Stimulated activated CD4-positive, alpha-beta T cell treated with anti-CD3 and anti-CD28 coated beads, TNF-alpha, amount 100 ng/mL, for 48 hours (primary cell): Measurements from ENCODE around the gene CDC20.

Source experiments
- DNase-seq, 3 donors: peaks; one replicate each; pipeline ENCODE4 v3.0.0-alpha.2; 2020; ENCODE audit warnings: low read depth in 3 of 3

The CDC20 gene

GRCh38 chr1:43329995-43330751, 28.6 kb upstream of the CDC20 start:
- peak; percentile 55 to 66 (median 62) for DNase-seq

DNA sequence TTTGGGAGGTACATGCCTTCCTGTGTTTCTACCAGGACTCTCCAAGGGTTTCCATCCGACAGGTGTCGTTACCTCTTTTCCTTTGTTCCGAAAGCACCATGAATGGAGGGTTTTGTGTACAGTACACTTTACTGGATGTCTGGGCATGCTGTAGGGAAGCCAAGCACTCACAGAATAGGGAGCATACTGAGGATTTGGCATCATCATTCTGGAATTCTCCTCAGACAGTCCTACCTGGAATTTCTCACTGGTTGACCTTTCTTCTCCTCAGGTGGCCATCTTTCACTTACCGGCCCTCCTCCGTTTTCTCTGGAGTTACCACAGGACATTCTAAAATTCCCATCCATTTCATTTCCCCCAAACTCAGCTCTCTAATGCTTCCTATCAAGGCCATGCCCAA, 27.1 kb upstream of the CDC20 start:
- no peak for DNase-seq

GRCh38 chr1:43334453-43335205, 24.2 kb upstream of the CDC20 start:
- no peak for DNase-seq

DNA sequence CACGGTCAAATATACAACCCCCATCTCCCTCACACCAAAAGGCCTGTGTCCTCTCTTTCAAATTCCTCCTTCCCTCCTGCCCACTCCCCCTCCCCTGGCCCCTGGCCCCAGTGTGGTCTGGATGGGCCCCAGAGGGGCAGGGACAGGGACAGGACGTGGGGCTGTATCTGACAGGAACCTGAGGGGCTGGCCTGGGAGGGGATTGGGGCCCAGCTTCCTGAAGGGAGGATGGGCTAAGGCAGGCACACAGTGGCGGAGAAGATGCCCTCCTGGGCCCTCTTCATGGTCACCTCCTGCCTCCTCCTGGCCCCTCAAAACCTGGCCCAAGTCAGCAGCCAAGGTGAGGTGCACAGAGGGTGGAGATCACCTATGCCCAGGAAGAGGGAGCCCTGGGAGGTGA, 21.2 kb upstream of the CDC20 start, which contains the start of gene MPL:
Gene MPL (plus strand): TSS at position 231 of the 400 bp plus-strand sequence. CDS start 31 bp downstream, at position 262.
- no peak for DNase-seq

DNA sequence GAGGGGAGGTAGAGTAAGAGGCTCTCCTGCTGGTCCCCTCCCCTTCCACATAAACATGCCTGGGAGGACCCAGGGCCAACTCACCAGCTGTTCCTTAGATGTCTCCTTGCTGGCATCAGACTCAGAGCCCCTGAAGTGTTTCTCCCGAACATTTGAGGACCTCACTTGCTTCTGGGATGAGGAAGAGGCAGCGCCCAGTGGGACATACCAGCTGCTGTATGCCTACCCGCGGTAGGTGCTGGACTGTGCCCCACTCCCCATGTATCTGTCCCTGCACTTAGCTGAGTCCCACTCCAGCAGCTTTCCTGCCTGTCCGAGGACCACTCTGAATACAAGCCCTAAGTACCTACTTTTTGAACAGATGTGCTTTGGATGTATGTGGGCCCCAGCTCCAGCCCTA, 20.8 kb upstream of the CDC20 start:
- DNase-seq = no peak

DNA sequence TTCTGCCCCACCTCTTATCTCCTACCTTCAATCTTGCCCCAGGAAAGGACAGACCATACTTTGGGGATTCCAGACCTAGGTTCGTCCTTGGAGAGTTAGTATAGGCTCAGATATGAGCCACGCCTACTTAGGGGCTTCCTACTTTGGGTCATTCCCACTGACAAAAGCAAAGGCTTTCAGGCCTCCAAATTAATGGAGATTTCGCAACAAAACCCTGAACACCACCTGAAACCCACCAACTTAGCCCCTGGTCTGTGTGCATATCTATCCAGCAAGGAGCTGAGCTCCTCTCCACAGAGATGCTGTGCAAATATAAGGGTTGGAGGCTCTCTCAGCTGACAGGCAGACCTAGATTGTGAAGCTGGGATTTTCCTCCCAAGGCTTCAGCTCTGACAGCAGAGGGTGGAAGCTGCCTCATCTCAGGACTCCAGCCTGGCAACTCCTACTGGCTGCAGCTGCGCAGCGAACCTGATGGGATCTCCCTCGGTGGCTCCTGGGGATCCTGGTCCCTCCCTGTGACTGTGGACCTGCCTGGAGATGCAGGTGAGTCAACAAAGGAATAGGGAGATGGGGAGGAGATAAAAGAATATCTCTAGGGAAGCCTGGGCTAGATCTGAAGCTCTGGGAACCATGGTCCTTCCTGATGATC, 19.1 kb upstream of the CDC20 start:
- DNase-seq = no peak

DNA sequence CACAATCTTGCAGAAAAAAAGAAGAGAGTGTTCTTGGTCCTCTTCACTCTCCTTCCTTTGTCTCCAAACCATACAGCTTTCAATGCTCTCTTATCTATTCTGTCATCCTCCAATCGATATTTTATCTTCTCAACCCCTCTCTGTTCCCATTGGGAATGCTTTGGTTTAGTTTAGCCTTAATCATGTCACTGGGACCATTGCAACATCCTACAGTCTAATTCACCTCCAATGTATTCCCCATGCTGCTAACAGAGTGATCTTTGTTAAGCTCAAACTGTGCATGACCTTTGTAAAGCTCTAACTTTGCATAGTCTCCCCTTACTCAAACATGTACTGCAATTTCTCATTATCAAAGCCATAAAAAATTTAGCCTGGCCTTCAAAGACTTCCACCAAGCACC, 18.2 kb upstream of the CDC20 start:
- DNase-seq = no peak

DNA sequence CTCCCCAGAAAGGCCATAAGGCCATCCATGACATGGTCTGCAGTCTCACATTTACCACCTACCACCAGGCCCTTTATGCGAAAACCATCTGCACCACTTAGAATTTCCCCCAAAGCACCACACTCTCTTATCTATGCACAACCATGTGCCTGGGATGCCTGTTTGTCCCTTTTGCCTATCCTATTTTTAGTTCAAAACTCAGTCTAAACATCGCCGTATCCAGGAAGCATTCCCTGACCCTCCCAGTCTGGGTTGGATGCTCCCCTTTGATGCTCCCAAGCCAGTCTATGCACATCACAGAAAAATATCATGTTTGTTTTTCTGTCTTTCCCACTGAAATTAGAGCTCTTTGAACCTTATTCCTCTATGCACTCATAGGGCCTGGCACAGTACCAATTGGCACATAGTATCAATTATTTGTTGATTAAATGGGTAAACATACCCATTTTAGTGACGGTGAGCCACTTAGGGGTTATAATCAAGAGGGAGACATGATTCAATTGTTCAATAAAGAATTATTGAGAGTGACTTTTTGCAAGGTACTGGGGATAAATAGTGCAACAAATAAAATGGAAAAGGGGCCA, 14.4 kb upstream of the CDC20 start:
- no peak for DNase-seq

DNA sequence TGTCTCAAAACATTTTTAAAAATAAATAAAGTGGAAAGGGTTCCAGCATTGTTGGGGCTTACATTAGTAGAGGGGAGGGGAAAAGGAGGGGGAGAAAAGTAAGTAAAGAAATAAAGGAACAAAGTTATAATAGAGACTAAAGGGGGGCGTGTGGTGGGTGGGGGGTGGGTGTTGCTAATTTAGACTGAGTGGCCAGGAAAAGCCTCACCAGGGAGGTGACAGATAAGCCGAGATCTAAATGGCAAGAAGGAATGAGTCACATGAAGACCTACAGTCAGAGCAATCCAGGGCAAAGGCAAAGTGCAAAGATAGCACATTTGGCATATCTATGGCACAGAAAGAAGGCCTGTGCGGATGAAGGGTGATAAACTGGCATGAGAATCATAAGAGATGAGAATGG, 13.7 kb upstream of the CDC20 start:
- no peak for DNase-seq

DNA sequence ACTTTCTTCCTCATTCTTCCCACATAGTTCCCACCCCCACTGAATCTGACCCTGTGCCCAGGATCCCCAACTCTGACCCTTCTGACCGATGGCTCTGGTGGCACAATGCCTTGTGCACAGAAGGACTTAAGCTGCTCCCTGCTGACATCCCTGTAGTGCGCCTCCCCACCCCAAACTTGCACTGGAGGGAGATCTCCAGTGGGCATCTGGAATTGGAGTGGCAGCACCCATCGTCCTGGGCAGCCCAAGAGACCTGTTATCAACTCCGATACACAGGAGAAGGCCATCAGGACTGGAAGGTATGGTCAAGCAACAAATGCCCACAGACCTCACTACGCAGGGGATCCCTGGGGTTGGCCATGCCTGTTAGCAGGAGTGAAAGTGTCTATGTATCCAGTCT, 12.1 kb upstream of the CDC20 start:
- no peak for DNase-seq

DNA sequence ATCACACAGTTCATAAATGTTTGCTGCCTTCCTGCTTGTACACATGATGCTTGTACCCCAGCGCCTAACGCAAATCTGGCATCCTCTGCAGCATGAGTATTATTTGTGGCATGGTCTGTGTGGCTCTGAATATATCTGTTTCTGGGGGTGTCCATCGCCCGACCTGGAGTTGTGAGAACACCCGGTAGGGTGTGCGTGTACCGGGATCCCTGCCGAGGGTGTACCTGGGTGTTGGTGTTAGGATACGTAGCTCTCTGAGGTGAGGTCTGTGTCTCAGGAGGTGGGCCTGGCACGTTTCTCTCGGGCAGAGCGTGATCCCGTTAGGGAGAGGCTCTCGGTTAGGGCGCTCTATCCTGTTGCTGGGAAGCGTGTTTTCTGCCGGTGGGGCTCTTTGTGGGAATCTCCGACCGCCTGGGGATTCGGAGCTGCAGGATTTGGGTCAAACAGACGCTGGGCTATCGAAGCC, 10.4 kb upstream of the CDC20 start:
- no peak for DNase-seq

GRCh38 chr1:43348809-43349593, 9.8 kb upstream of the CDC20 start:
- DNase-seq = peak in 1 of 3 donors; percentile 51

GRCh38 chr1:43349594-43350306, 9.0 kb upstream of the CDC20 start:
- no peak for DNase-seq

DNA sequence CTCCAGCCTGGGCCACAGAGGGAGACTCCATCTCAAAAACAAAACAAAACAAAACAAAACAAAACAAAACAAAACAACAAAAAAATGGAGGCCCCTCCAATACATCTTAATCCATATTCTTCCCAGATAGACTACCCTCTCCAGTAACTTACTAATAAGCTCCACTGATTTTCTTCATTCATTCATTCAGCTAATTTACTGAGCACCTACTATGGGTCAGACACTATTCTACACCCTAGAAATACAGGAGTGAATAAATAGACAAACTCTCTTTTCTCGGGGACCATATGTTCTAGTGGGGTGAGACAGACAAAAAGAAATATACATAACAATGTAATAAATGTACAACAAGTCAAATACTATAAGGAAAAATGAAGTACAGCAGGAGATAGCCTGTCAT, 7.8 kb upstream of the CDC20 start:
- no peak for DNase-seq

DNA sequence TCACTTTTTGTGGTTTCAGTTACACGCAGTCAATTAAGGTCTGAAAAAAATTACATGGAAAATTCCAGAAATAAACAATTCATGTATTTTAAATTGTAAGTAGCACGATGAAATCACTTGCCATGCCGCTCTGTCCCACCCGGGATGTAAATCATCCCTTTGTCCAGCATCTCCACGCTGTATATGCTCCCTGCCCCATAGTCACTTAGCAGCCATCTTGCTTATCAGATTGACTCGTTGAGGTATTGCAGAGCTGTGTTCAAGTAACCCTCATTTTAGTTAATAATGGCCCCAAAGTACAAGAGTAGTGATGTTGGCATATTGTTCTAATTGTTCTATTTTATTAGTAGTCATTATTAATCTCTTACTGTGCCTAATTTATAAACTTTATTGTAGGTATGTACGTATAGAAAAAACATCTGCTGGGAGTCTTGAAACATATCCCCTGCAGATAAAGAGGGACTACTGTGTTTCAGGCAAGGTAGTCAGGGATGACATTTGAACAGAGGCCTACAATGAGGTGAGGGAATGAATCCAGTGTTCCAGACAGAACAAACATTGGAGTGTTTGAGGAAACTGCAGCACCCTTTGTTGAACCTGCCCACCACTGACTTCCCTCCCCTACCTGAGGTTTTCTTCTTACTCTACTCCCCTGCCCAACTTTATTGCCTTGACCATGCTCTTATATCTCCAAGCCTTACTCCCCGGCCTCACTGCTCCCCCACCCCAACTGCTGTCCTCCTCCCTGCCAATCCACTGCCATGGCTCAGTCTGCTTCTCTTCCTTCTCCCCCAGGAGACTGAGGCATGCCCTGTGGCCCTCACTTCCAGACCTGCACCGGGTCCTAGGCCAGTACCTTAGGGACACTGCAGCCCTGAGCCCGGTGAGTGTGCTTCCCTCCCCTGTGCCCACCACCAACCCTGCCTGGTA, 7.1 kb upstream of the CDC20 start:
- DNase-seq = no peak

GRCh38 chr1:43352351-43352705, 6.5 kb upstream of the CDC20 start:
- no peak for DNase-seq

DNA sequence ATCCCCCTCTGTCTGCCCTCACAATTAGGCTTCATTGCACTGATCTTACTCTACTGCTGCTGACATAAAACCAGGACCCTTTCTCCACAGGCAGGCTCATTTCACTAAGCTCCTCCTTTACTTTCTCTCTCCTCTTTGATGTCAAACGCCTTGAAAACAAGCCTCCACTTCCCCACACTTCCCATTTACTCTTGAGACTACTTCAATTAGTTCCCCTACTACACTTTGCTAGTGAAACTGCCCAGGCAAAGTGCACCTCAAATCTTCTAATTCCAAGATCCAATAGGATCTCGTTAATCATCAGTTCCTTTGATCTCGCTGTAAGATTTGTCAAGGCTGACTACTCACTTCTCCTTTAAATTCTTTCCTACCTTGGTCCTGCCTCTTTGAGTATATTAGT, 5.9 kb upstream of the CDC20 start:
- DNase-seq = no peak

DNA sequence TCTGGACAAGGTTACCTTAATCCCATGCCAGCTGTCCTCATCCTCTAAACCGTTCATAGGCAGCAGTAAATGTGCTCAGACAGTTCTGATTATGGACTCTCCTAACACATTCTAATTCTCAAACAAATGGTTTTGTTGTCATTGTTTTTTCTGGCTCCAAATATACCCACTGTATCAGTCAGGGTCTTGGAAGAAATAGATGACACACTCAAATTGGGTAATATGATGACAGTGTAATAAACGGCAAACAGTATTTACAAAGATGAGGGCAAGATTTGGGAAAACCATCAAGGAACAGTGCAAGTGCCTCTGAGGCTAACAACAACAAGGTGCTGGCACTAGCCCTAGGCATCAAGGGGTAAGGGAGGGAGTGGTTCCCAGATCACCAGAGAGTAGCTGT, 4.3 kb upstream of the CDC20 start:
- DNase-seq = no peak

DNA sequence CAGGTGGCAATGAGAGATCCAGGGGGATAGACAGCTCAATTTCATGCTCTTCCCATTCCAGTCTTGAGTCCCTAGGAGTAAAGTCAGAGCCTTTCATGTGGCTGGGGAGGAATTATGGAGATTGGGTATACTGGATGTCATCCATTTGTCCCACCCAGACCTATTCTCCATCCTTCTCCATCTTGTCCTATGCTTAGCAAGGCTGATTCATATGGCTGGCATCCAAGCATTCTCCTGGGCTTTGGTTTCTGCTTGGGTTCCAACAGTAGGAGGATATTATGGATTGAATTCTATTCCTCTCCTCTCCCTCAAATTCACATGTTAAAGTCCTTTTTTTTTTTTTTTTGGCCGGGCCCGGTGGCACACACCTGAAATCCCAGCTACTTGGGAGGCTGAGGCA, 3.8 kb upstream of the CDC20 start:
- no peak for DNase-seq

GRCh38 chr1:43357251-43357650, 1.5 kb upstream of the CDC20 start:
- no peak for DNase-seq
